ENCODE results near the gene GMCL1. TPM values are rescaled to one million over a fixed set of nuclear protein-coding genes. Genes with fewer than 3 reads are reported as not detected.
A peak's percentile ranks its signal among the peaks of the same experiment; 100 is the strongest.
"Not testable (repeated sequence)": the region's sequence is repeated elsewhere in the genome, so short reads cannot be mapped to it uniquely, and the experiment has no call there.

Gene GMCL1
- polyA plus RNA-seq, 10 donors = 8.2 to 13.7 (median 12.2) TPM

- no peak for DNase-seq
Observed at GRCh38 chr2:69804416-69804815, 25.0 kb upstream of the GMCL1 start.

- no peak for DNase-seq
Observed at GRCh38 chr2:69805887-69806286, 23.6 kb upstream of the GMCL1 start.

- DNase-seq = no peak
Observed at GRCh38 chr2:69807821-69808540, 21.5 kb upstream of the GMCL1 start.

- DNase-seq = no peak
Observed at GRCh38 chr2:69810550-69810949, 18.9 kb upstream of the GMCL1 start.

- DNase-seq = no peak
Observed at GRCh38 chr2:69811018-69811417, 18.4 kb upstream of the GMCL1 start.

GRCh38 chr2:69811591-69811990 lies 17.9 kb upstream of the GMCL1 start:
- DNase-seq = no peak

- DNase-seq = no peak
Observed at GRCh38 chr2:69815717-69816116, 13.7 kb upstream of the GMCL1 start.

GRCh38 chr2:69816923-69817542 lies 12.4 kb upstream of the GMCL1 start:
- DNase-seq = peak; percentile 83 to 90 (median 87)

- DNase-seq = peak in 1 of 3 donors; percentile 55
Observed at GRCh38 chr2:69817729-69818501, 11.5 kb upstream of the GMCL1 start.

GRCh38 chr2:69827796-69828540 lies 1.5 kb upstream of the GMCL1 start:
- peak in 1 of 3 donors; percentile 6 for DNase-seq

- DNase-seq = no peak
Observed at GRCh38 chr2:69828938-69829255, 563 bp upstream of the GMCL1 start.

GRCh38 chr2:69830045-69830905 lies 815 bp downstream of the GMCL1 start:
- peak in 2 of 3 donors; percentile 21 to 60 for DNase-seq

- not testable (repeated sequence) for DNase-seq
Observed at GRCh38 chr2:69830906-69831241, 1.4 kb downstream of the GMCL1 start.

- no peak for DNase-seq
Observed at GRCh38 chr2:69831354-69831905, 2.0 kb downstream of the GMCL1 start.

- DNase-seq = no peak
Observed at GRCh38 chr2:69833752-69834151, 4.3 kb downstream of the GMCL1 start.

- no peak for DNase-seq
Observed at GRCh38 chr2:69835666-69836065, 6.2 kb downstream of the GMCL1 start.

- DNase-seq = no peak
Observed at GRCh38 chr2:69836316-69836715, 6.9 kb downstream of the GMCL1 start.

GRCh38 chr2:69837533-69837932 lies 8.1 kb downstream of the GMCL1 start:
- DNase-seq = no peak

- no peak for DNase-seq
Observed at GRCh38 chr2:69843993-69844392, 14.5 kb downstream of the GMCL1 start.

GRCh38 chr2:69844560-69844959 lies 15.1 kb downstream of the GMCL1 start:
- no peak for DNase-seq
